ENCODE results near the gene LUC7L3.

LUC7L3 gene

GRCh38 chr17:50737118-50737698 lies 17.8 kb downstream of the LUC7L3 start:
- Mint-ChIP-seq H3K36me3 (peaks cover 39% of the 10 kb centered on the region), H3K9me3 (no peaks in the 10 kb centered on the region), H3K4me3 (no peak overlapping the region), H3K27ac (peak overlapping the region; percentile 45), H3K4me1 (peaks cover 15% of the 10 kb centered on the region), H3K27me3 (no peaks in the 10 kb centered on the region)
- DNase-seq = no peak
- CTCF ChIA-PET = no interaction called here

DNA sequence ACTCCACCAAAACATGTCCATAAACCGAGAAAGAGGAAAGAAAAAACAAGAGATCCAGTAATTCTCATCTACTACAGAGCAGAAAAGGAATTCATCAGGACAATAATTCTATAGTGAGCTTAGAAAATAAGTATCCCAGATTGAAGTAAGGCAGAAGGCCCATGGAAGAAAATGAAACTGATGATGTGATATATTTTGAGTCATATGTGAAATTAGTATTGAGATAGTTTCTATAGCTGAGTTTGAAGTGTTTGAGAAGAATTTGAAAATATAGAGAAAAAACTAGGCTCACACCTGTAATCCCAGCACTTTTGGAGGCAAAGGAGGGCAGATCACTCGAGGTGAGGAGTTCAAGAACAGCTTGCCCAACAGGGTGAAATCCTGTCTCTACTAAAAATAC lies 19.7 kb downstream of the LUC7L3 start:
- Mint-ChIP-seq H3K27me3 (no peaks in the 10 kb centered on the region), H3K4me1 (peaks cover 11% of the 10 kb centered on the region), H3K9me3 (no peaks in the 10 kb centered on the region), H3K36me3 (peaks cover 51% of the 10 kb centered on the region), H3K27ac (no peak overlapping the region), H3K4me3 (no peak overlapping the region)
- DNase-seq = no peak
- CTCF ChIA-PET = interaction anchor here (1.1 kb wide), 1 partner anchor 8 kb away, joined by 3 read pairs; no protein-coding TSS in a partner anchor

GRCh38 chr17:50745631-50746030 lies 26.2 kb downstream of the LUC7L3 start:
- CTCF ChIA-PET = no interaction called here
- H3K4me1 Mint-ChIP-seq = peaks cover 6% of the 10 kb centered on the region
- H3K27ac Mint-ChIP-seq = no peak overlapping the region
- no peaks in the 10 kb centered on the region for H3K9me3 Mint-ChIP-seq
- no peak overlapping the region for H3K4me3 Mint-ChIP-seq
- DNase-seq = no peak
- no peaks in the 10 kb centered on the region for H3K27me3 Mint-ChIP-seq
- peaks cover 73% of the 10 kb centered on the region for H3K36me3 Mint-ChIP-seq

DNA sequence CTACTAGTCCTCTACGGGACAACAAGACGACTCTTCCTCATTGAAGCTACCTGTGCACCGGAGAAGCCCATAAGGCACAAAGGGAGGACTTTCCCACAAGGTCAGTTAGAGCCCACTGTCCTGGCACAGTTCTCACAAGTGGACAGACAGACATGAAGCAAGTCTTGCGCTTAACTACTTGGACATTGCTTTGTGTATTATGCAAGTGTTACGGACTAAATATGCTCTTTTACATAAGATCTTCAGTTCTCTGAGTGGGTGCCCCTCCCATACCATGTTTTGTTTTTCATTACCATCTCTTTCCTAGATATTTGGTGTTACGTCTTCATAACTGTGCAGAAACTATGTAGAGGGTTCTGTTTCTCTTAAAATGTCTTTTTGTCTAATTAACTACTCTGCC lies 29.8 kb downstream of the LUC7L3 start:
- DNase-seq = no peak
- CTCF ChIA-PET = no interaction called here
- Mint-ChIP-seq H3K36me3 (peaks cover 67% of the 10 kb centered on the region), H3K4me3 (no peak overlapping the region), H3K4me1 (peaks cover 6% of the 10 kb centered on the region), H3K27me3 (no peaks in the 10 kb centered on the region), H3K27ac (no peak overlapping the region), H3K9me3 (no peaks in the 10 kb centered on the region)

DNA sequence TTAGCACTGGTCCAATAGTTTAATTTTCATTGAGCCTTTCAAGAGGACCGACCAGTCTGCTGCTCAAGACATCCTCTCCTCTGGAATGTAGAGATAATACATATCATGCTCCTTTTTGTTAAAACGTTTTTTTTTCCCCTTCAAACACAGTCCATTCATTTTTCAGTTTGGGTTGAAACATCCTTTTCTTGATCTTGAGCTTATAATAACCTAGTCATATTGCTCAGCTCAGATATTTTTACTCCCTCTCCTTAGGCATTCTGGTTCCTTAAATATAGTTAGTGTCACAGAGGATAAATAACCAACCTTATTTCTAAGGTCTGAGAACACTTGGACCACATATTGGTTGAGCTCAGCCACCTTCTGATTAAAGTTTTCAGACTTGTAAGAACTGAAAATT lies 35.1 kb downstream of the LUC7L3 start:
- Mint-ChIP-seq H3K4me1 (no peaks in the 10 kb centered on the region), H3K4me3 (no peak overlapping the region), H3K36me3 (peaks cover 46% of the 10 kb centered on the region), H3K27ac (no peak overlapping the region), H3K9me3 (no peaks in the 10 kb centered on the region), H3K27me3 (no peaks in the 10 kb centered on the region)
- no peak for DNase-seq
- CTCF ChIA-PET = no interaction called here

- no peak overlapping the region for H3K4me3 Mint-ChIP-seq
- peaks cover 5% of the 10 kb centered on the region for H3K4me1 Mint-ChIP-seq
- H3K27me3 Mint-ChIP-seq = peaks cover 20% of the 10 kb centered on the region
- no peak for DNase-seq
- no peaks in the 10 kb centered on the region for H3K9me3 Mint-ChIP-seq
- CTCF ChIA-PET = no interaction called here
- no peak overlapping the region for H3K27ac Mint-ChIP-seq
- peaks cover 18% of the 10 kb centered on the region for H3K36me3 Mint-ChIP-seq
These were observed 39.1 kb downstream of the LUC7L3 start for GRCh38 chr17:50758524-50758923.

- no peak overlapping the region for H3K4me3 Mint-ChIP-seq
- peaks cover 5% of the 10 kb centered on the region for H3K4me1 Mint-ChIP-seq
- no peak for DNase-seq
- CTCF ChIA-PET = no interaction called here
- H3K27me3 Mint-ChIP-seq = peaks cover 22% of the 10 kb centered on the region
- H3K27ac Mint-ChIP-seq = no peak overlapping the region
- peaks cover 16% of the 10 kb centered on the region for H3K36me3 Mint-ChIP-seq
- no peaks in the 10 kb centered on the region for H3K9me3 Mint-ChIP-seq
These were observed 39.7 kb downstream of the LUC7L3 start for GRCh38 chr17:50758989-50759544.

GRCh38 chr17:50762177-50762576 lies 42.8 kb downstream of the LUC7L3 start:
- H3K36me3 Mint-ChIP-seq = no peaks in the 10 kb centered on the region
- H3K4me1 Mint-ChIP-seq = peaks cover 8% of the 10 kb centered on the region
- H3K4me3 Mint-ChIP-seq = no peak overlapping the region
- no peaks in the 10 kb centered on the region for H3K9me3 Mint-ChIP-seq
- CTCF ChIA-PET = interaction anchor here (0.7 to 3.6 kb wide), 2 partner anchors 14 to 21 kb away, joined by 3 to 24 read pairs; no protein-coding TSS in a partner anchor
- H3K27ac Mint-ChIP-seq = no peak overlapping the region
- peaks cover 46% of the 10 kb centered on the region for H3K27me3 Mint-ChIP-seq
- no peak for DNase-seq

GRCh38 chr17:50763716-50764475 lies 44.5 kb downstream of the LUC7L3 start:
- Mint-ChIP-seq H3K36me3 (no peaks in the 10 kb centered on the region), H3K9me3 (no peaks in the 10 kb centered on the region), H3K4me1 (peaks cover 8% of the 10 kb centered on the region), H3K4me3 (no peak overlapping the region), H3K27ac (no peak overlapping the region), H3K27me3 (peaks cover 50% of the 10 kb centered on the region)
- no peak for DNase-seq
- CTCF ChIA-PET = interaction anchor here (3.6 kb wide), 1 partner anchor 20 kb away, joined by 24 read pairs; no protein-coding TSS in a partner anchor

DNA sequence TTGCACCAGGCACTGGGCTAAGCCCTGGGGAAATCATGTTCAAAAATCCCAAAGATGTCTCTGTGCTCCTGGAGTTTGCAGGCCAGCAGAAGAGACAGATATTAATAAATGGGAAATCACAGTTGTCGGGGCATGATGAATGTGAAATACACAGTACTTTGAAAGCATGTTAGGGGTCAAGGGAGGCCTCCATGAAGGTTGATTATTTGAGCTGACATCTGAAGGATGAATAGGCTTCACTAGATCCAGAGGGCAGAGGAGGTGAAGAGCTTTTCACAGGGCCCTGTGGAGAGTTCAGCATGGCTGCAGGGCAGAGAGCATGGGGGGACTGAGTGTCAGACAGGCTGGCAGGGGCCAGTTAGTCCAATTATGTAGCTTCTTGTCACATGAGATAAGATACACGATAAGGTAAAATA lies 45.3 kb downstream of the LUC7L3 start:
- no peaks in the 10 kb centered on the region for H3K36me3 Mint-ChIP-seq
- peaks cover 55% of the 10 kb centered on the region for H3K27me3 Mint-ChIP-seq
- H3K27ac Mint-ChIP-seq = no peak overlapping the region
- no peaks in the 10 kb centered on the region for H3K9me3 Mint-ChIP-seq
- CTCF ChIA-PET = interaction anchor here (3.6 kb wide), 1 partner anchor 19 kb away, joined by 24 read pairs; no protein-coding TSS in a partner anchor
- DNase-seq = no peak
- H3K4me3 Mint-ChIP-seq = no peak overlapping the region
- peaks cover 8% of the 10 kb centered on the region for H3K4me1 Mint-ChIP-seq

- CTCF ChIA-PET = interaction anchor here (2.1 kb wide), 1 partner anchor 17 kb away, joined by 5 read pairs; no protein-coding TSS in a partner anchor
- H3K4me3 Mint-ChIP-seq = no peak overlapping the region
- no peaks in the 10 kb centered on the region for H3K9me3 Mint-ChIP-seq
These were observed 46.2 kb downstream of the LUC7L3 start for GRCh38 chr17:50765454-50766221.

DNA sequence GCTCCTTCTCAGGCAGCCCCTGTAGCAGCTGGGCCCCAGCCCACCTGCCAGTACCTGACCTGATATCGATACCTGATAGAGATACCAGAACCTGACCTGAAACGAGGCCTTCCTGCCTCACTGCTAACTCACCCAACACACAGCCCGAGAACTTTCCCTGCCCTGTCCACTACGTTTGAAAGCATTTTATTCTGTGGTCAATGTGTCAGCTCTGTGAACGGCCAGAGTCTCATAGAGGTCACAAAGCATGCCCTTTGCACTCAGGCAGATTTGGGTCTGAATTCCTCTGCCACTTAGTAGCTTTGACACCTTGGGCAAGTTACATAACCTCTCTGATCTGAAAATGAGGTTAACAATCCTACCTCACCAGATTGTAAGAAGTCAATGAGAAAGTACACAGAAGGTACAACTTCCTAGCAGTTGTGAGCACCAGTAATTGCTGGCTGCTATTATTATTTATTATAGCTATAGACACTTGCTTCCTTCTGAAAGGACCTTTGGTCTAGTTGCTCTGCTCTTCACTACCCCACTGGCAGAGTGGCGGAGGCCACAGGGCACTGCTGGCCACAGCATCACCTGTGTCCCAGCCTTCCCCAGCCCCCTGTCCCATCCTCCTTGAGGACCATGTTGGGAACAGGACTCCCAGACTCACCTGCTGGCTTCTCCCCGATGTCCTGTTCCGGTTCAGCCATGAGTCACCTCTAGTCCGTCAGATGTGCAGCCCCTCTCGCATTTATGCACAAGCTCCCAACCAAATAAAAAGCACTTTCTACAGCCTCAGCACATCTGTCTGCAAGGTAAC lies 47.0 kb downstream of the LUC7L3 start:
- H3K9me3 Mint-ChIP-seq = no peaks in the 10 kb centered on the region
- no peak overlapping the region for H3K4me3 Mint-ChIP-seq
- H3K27ac Mint-ChIP-seq = no peak overlapping the region
- no peak for DNase-seq
- no peaks in the 10 kb centered on the region for H3K36me3 Mint-ChIP-seq
- CTCF ChIA-PET = interaction anchor here (0.8 to 2.1 kb wide), 2 partner anchors 14 to 16 kb away, joined by 3 to 5 read pairs; no protein-coding TSS in a partner anchor
- H3K4me1 Mint-ChIP-seq = peaks cover 8% of the 10 kb centered on the region
- peaks cover 58% of the 10 kb centered on the region for H3K27me3 Mint-ChIP-seq

More at GRCh38 chr17:50765454-50766221, 46.2 kb downstream of the LUC7L3 start:
- Mint-ChIP-seq H3K36me3 (no peaks in the 10 kb centered on the region), H3K27me3 (peaks cover 58% of the 10 kb centered on the region), H3K4me1 (peaks cover 8% of the 10 kb centered on the region), H3K27ac (no peak overlapping the region)
- DNase-seq = no peak

DNA sequence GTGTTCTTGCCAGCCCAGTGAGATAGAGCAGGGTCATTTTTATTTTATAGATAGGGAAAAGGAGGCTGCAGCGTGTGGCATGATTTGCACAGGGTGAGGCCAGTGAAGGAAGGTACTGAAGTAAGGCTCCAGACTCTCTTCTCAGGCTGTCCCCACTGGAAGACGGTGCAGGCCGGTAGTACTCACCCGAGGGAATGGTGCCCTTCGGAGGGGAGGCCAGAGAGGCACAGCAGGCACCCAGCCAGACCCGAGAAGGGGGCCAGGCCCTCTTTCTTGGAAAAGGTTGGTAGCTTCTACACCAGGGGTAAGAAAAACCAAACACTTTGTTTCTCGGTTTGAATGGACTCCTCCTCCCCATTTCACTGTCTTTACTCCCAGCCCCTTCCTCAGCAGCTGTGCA lies 47.6 kb downstream of the LUC7L3 start:
- H3K9me3 Mint-ChIP-seq = no peaks in the 10 kb centered on the region
- CTCF ChIA-PET = interaction anchor here (0.8 to 2.1 kb wide), 2 partner anchors 13 to 16 kb away, joined by 3 to 5 read pairs; no protein-coding TSS in a partner anchor
- peaks cover 9% of the 10 kb centered on the region for H3K4me1 Mint-ChIP-seq
- H3K27me3 Mint-ChIP-seq = peaks cover 52% of the 10 kb centered on the region
- no peak overlapping the region for H3K4me3 Mint-ChIP-seq
- no peak for DNase-seq
- no peak overlapping the region for H3K27ac Mint-ChIP-seq
- no peaks in the 10 kb centered on the region for H3K36me3 Mint-ChIP-seq

Data from activated naive CD4-positive, alpha-beta T cell treated with anti-CD3 and anti-CD28 coated beads, Interleukin-2, amount 10 ng/mL, durations not matched to agents 7 days and 5 days (primary cell).